Esophagus squamous epithelium (tissue), 5 donors: Measurements from ENCODE around the gene KCNJ10. TPM values are rescaled to one million over a fixed set of nuclear protein-coding genes. Genes with fewer than 3 reads are reported as not detected.

ENCODE experiments used
- DNase-seq: peaks from one replicate; lab custom pipeline; 2025; lab: John Stamatoyannopoulos, UW
- H3K27ac ChIP-seq, 4 donors: fragments of 200-600 bp; sonication (generic); one replicate each; pipeline ENCODE4 v1.5.1; 2016 to 2019; ENCODE audit warnings: mild to moderate bottlenecking in 1 of 4
- H3K27me3 ChIP-seq, 4 donors: fragments of 200-600 bp; sonication (generic); 1 replicate in 3 of 4; 2 replicates in 1 of 4; pipeline versions ENCODE4 v1.5.1 to v1.6.0; 2017 to 2021; ENCODE audit warnings: antibody characterized with exemption in 1 of 4
- H3K36me3 ChIP-seq, 3 donors: fragments of 200-600 bp; sonication (generic); one replicate each; pipeline ENCODE4 v1.5.1; 2016 to 2019
- H3K4me1 ChIP-seq, 3 donors: fragments of 200-600 bp; sonication (generic); one replicate each; pipeline ENCODE4 v1.5.1; 2017 to 2019
- H3K4me3 ChIP-seq, 4 donors: fragments of 200-600 bp; sonication (generic); 1 replicate in 3 of 4; 2 replicates in 1 of 4; pipeline ENCODE4 v1.5.1; 2016 to 2019; ENCODE audit warnings: mild to moderate bottlenecking in 2 of 4, moderate library complexity in 1 of 4
- H3K9me3 ChIP-seq, 3 donors: fragments of 200-600 bp; sonication (generic); one replicate each; pipeline ENCODE4 v1.5.1; 2016 to 2019
- CTCF ChIP-seq, 6 experiments: fragments of 450-650 bp in 4 of 6; fragments of 200-600 bp in 2 of 6; sonication (generic) in 2 of 6; IDR thresholded peaks; one replicate each; pipeline ENCODE4 v1.5.1; 2016 to 2019; ENCODE audit warnings: antibody characterized with exemption in 6 of 6, mild to moderate bottlenecking in 4 of 6, moderate library complexity in 4 of 6
- POLR2A ChIP-seq, 4 donors: fragments of 450-650 bp; IDR thresholded peaks; one replicate each; pipeline ENCODE4 v1.6.1; 2017; ENCODE audit warnings: antibody characterized with exemption in 4 of 4, mild to moderate bottlenecking in 4 of 4, moderate library complexity in 3 of 4
- WGBS, 2 donors: methylation state at CpG; one replicate each; pipeline ENCODE4 v1.1.5; 2018; 5-methylcytosine and 5-hydroxymethylcytosine counted together
- intact Hi-C: fragments of 100-400 bp; cut with DNase I; formaldehyde crosslinking; loops from one replicate; pipeline ENCODE4 v1.15.0; 2022
- total RNA-seq, 4 donors: library from RNA; depleted of rRNA; stranded (reverse); fragments of >200 nt; gene quantifications; one replicate each; pipeline ENCODE4 v1.1.0, GENCODE V29; 2016
- donor health status: DM: yes; HTN: yes; CAD: no.

The KCNJ10 gene
- total RNA-seq, 4 donors from 2014 or later: 0.59 TPM; not detected in 3

- Histone ChIP-seq H3K36me3 (no peaks in the 10 kb centered on the region), H3K4me1 (peaks cover 0 to 19% (median 2%) of the 10 kb centered on the region in 3 donors), H3K4me3 (no peak overlapping the region), H3K27ac (no peak overlapping the region), H3K27me3 (peaks cover 0 to 11% (median 0%) of the 10 kb centered on the region in 4 donors), H3K9me3 (no peaks in the 10 kb centered on the region)
- DNase-seq: no peak
- WGBS, 2 donors: 71 to 84% methylated on average over 3 to 4 of the region's 4 CpGs
- no peak for TF ChIP-seq CTCF (IDR thresholded peaks at IDR 0.05)
- no peak for TF ChIP-seq POLR2A (IDR thresholded peaks at IDR 0.05)
- intact Hi-C loops: no loop called here
Measured at GRCh38 chr1:159987186-159987585, 82.8 kb downstream of the KCNJ10 start.

DNA sequence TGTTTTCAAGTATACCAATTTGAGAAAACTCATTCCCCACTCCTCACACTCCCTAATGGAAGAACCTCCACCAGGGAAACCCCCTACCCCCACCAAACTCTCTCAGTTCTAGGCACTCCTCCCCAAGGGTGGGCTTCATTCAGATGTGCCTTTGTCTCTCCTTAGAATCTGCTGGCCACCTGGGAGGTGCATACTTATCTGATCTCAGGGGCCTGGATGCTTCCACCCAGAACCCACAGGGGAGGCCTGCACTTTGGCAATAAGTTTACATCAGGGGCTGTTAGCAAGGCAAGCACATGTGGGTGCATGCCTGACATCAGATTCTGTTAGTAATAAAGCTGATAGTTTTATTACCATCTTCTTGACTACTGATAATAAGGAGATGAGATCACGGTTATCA is 83.4 kb downstream of the KCNJ10 start:
- DNase-seq: no peak
- no peaks in the 10 kb centered on the region for H3K9me3 ChIP-seq
- H3K4me1 ChIP-seq: peaks cover 0 to 12% (median 0%) of the 10 kb centered on the region in 3 donors
- H3K27me3 ChIP-seq: peaks cover 0 to 11% (median 0%) of the 10 kb centered on the region in 4 donors
- no peak overlapping the region for H3K27ac ChIP-seq
- TF ChIP-seq POLR2A (IDR thresholded peaks at IDR 0.05) (no peak), CTCF (IDR thresholded peaks at IDR 0.05) (no peak)
- H3K36me3 ChIP-seq: peaks cover 0 to 2% (median 0%) of the 10 kb centered on the region in 3 donors
- no peak overlapping the region for H3K4me3 ChIP-seq
- 80 to 83% methylated on average over 1 of the region's 1 CpG for WGBS, 2 donors
- intact Hi-C loops: no loop called here

DNA sequence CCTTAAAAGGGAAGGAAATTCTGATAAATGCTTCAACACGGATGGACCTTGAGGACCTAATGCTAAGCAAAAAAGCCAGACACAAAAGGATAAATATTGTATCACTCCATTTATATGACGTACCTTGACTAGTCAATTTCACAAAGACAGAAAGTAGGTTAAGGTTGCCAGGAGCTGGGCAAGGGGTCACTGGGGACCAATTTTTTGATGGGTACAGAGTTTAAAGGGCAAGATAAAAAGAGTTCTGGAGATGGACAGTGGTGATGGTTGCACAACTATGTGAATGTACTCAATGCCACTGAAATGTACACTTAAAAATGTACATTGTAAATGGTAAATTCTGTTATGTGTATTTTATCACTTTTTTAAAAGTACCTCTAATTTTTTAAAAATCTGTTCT is 83.9 kb downstream of the KCNJ10 start:
- Histone ChIP-seq H3K4me1 (peaks cover 0 to 8% (median 0%) of the 10 kb centered on the region in 3 donors), H3K4me3 (no peak overlapping the region), H3K9me3 (no peaks in the 10 kb centered on the region), H3K27ac (no peak overlapping the region), H3K27me3 (peaks cover 0 to 11% (median 0%) of the 10 kb centered on the region in 4 donors), H3K36me3 (peaks cover 0 to 7% (median 0%) of the 10 kb centered on the region in 3 donors)
- intact Hi-C loops: no loop called here
- WGBS, 2 donors: 77 to 80% methylated on average over 2 of the region's 2 CpGs
- TF ChIP-seq POLR2A (IDR thresholded peaks at IDR 0.05): no peak
- TF ChIP-seq CTCF (IDR thresholded peaks at IDR 0.05): no peak
- no peak for DNase-seq

- Histone ChIP-seq H3K4me1 (peaks cover 0 to 7% (median 0%) of the 10 kb centered on the region in 3 donors), H3K4me3 (no peak overlapping the region), H3K36me3 (peaks cover 0 to 13% (median 0%) of the 10 kb centered on the region in 3 donors), H3K9me3 (no peaks in the 10 kb centered on the region), H3K27me3 (peaks cover 0 to 11% (median 0%) of the 10 kb centered on the region in 4 donors), H3K27ac (no peak overlapping the region)
- WGBS, 2 donors: 89 to 94% methylated on average over 5 to 6 of the region's 6 CpGs
- intact Hi-C loops: no loop called here
- no peak for DNase-seq
- no peak for TF ChIP-seq POLR2A (IDR thresholded peaks at IDR 0.05)
- TF ChIP-seq CTCF (IDR thresholded peaks at IDR 0.05): no peak
Measured at GRCh38 chr1:159985473-159985872, 84.5 kb downstream of the KCNJ10 start.

DNA sequence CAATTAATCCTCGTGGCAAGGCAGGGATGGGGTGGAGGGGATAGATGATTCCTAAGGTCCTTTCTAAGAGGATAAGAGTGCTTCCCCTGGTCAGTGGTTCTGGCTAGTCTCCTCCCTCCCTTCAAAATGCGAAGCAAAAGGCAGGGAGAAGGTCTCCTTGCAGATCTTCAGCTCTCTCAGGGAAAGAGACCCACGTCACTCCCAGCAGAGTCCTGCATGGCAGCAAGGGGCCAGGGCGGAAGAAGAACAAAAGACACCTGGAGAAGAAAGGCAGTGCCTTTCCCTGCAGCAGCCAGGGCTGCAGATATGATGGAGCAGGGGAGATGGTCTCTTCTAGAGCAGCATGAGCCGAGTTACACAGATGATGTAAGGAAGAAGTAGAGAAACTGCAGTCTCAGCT is 86.3 kb downstream of the KCNJ10 start:
- DNase-seq: no peak
- intact Hi-C loops: no loop called here
- H3K27ac ChIP-seq: no peak overlapping the region
- H3K27me3 ChIP-seq: no peaks in the 10 kb centered on the region
- TF ChIP-seq CTCF (IDR thresholded peaks at IDR 0.05): no peak
- TF ChIP-seq POLR2A (IDR thresholded peaks at IDR 0.05): no peak
- WGBS, 2 donors: 82 to 86% methylated on average over 3 to 5 of the region's 5 CpGs
- H3K4me3 ChIP-seq: no peak overlapping the region
- H3K9me3 ChIP-seq: no peaks in the 10 kb centered on the region
- no peaks in the 10 kb centered on the region for H3K4me1 ChIP-seq
- H3K36me3 ChIP-seq: peaks cover 0 to 16% (median 0%) of the 10 kb centered on the region in 3 donors
